ENCODE measurements around the gene TMOD4. TPM values are rescaled to one million over a fixed set of nuclear protein-coding genes. Genes with fewer than 3 reads are reported as not detected.
A peak's percentile ranks its signal among the peaks of the same experiment; 100 is the strongest.

The TMOD4 gene
- total and polyA plus RNA-seq, 9 of the 15 experiments (the other 6 are each of a cell fraction or from before 2014, with no cell fraction given): 0.18 to 1.8 (median 1.1) TPM; not detected in 1

DNA sequence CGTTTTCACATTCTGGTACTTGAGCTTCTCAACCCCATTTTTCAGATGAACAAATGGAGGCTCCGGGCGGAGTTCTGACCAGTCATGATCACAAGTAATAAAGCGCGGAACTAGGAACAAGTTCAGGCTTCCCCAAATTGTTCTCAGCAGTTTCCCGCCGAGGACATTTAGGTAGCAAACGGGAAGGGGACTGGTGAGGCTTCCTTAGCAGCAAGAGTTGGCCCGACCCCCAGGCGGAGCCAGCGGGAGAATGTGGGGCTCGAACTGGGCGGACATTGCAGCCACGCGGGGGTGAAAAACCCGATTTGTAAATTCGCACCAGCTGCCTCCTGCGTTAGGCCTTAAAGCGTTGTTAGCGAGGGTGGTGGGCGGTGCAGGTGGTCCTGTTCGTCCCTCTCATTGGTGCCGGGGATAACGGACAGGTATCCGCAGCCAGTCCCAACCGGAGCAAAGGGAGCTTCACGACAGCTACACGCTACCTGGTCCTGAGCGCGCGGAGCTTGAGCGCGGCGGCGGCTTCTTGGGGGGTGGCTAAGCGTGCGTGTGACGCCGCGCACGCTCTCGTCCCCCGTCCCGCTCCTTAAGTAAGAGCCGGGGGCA, 44.7 kb downstream of the TMOD4 start:
- intact Hi-C loops (cut with micrococcal nuclease): no loop called here
- H3K9me1 ChIP-seq (ENCODE audit: control insufficient read depth, insufficient read depth, low read length): no peaks in the 10 kb centered on the region
- H2AFZ ChIP-seq (ENCODE audit: low read depth, low read length): no peak overlapping the region
- no peaks in the 10 kb centered on the region for H3K36me3 ChIP-seq (ENCODE audit: control insufficient read depth, insufficient read depth, low read length)
- no peaks in the 10 kb centered on the region for H4K20me1 ChIP-seq (replicated peaks; ENCODE audit: control insufficient read depth, insufficient read depth, low read length)
- ChIA-PET POLR2A (interaction anchor here (0.7 to 1.7 kb wide), 5 partner anchors 11 to 61 kb away, joined by 3 to 6 read pairs (median 3); no protein-coding TSS in a partner anchor), CTCF (ENCODE audit: low intra/inter-chr PET ratio) (no interaction called here)
- WGBS (ENCODE audit: insufficient coverage, low coverage, missing lambda C conversion rate): 87% methylated on average over 44 of the region's 45 CpGs
- H3K27ac ChIP-seq (ENCODE audit: extremely low read depth, low read depth, low read length): no peak overlapping the region
- no peak overlapping the region for H3K4me2 ChIP-seq (ENCODE audit: insufficient read depth, low read length)
- peaks cover 0 to 20% of the 10 kb centered on the region in 2 experiments; a peak in 3 of 5 replicates for H3K4me1 ChIP-seq (replicated peaks in 1 of 2; ENCODE audit: control insufficient read depth in 2 of 2, insufficient read depth in 2 of 2, low read length in 2 of 2)
- no peak overlapping the region for H3K9ac ChIP-seq (ENCODE audit: insufficient read depth in 1 of 2, low read depth in 2 of 2, low read length in 2 of 2)
- FAIRE-seq (no peak), ATAC-seq (no peak), DNase-seq (ENCODE audit: extremely low read depth in 1 of 4, low spot score in 3 of 4) (peak in 3 of 4 experiments; percentile 5 to 13 (median 10))
- H3K4me3 ChIP-seq: no peak overlapping the region
- H3K9me3 ChIP-seq (replicated peaks; ENCODE audit: control insufficient read depth, insufficient read depth, low read depth, low read length): no peaks in the 10 kb centered on the region
- in situ Hi-C loops (cut with MboI): no loop called here
- no TSS peak for BruUV-seq (replicated peaks)
- H3K79me2 ChIP-seq (ENCODE audit: control insufficient read depth, insufficient read depth, low read length): no peaks in the 10 kb centered on the region
- no peaks in the 10 kb centered on the region for H3K27me3 ChIP-seq (ENCODE audit: control insufficient read depth in 2 of 2, insufficient read depth in 2 of 2, low read length in 2 of 2)
- TF ChIP-seq HNRNPLL (IDR thresholded peaks at IDR 0.05; ENCODE audit: low read depth, low read length, poor library complexity, severe bottlenecking) (no peak), HMGN3 (IDR thresholded peaks at IDR 0.05; ENCODE audit: borderline replicate concordance, extremely low read depth, insufficient read length, low read depth, low read length) (no peak), POU5F1 (IDR thresholded peaks at IDR 0.05; ENCODE audit: borderline replicate concordance, low read depth, low read length, partially characterized antibody) (no peak), POLR2G (IDR thresholded peaks at IDR 0.05; ENCODE audit: low read depth, low read length) (0 out of 2 replicates have a peak, but pooled peaks have one; percentile 17), RBBP5 (IDR thresholded peaks at IDR 0.05; ENCODE audit: borderline replicate concordance, insufficient read depth, low read length, poor library complexity, severe bottlenecking) (no peak), SNIP1 (IDR thresholded peaks at IDR 0.05; ENCODE audit: low read depth) (no peak), ZFX (CRISPR knock-in tag; IDR thresholded peaks at IDR 0.05) (no peak)
- TF ChIP-seq, protein P1, sequence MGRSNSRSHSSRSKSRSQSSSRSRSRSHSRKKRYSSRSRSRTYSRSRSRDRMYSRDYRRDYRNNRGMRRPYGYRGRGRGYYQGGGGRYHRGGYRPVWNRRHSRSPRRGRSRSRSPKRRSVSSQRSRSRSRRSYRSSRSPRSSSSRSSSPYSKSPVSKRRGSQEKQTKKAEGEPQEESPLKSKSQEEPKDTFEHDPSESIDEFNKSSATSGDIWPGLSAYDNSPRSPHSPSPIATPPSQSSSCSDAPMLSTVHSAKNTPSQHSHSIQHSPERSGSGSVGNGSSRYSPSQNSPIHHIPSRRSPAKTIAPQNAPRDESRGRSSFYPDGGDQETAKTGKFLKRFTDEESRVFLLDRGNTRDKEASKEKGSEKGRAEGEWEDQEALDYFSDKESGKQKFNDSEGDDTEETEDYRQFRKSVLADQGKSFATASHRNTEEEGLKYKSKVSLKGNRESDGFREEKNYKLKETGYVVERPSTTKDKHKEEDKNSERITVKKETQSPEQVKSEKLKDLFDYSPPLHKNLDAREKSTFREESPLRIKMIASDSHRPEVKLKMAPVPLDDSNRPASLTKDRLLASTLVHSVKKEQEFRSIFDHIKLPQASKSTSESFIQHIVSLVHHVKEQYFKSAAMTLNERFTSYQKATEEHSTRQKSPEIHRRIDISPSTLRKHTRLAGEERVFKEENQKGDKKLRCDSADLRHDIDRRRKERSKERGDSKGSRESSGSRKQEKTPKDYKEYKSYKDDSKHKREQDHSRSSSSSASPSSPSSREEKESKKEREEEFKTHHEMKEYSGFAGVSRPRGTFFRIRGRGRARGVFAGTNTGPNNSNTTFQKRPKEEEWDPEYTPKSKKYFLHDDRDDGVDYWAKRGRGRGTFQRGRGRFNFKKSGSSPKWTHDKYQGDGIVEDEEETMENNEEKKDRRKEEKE (IDR thresholded peaks at IDR 0.05; ENCODE audit: borderline replicate concordance in 1 of 2, control insufficient read depth in 1 of 2, low read depth in 2 of 2, low read length in 1 of 2): no peak
- TF ChIP-seq, protein P2, sequence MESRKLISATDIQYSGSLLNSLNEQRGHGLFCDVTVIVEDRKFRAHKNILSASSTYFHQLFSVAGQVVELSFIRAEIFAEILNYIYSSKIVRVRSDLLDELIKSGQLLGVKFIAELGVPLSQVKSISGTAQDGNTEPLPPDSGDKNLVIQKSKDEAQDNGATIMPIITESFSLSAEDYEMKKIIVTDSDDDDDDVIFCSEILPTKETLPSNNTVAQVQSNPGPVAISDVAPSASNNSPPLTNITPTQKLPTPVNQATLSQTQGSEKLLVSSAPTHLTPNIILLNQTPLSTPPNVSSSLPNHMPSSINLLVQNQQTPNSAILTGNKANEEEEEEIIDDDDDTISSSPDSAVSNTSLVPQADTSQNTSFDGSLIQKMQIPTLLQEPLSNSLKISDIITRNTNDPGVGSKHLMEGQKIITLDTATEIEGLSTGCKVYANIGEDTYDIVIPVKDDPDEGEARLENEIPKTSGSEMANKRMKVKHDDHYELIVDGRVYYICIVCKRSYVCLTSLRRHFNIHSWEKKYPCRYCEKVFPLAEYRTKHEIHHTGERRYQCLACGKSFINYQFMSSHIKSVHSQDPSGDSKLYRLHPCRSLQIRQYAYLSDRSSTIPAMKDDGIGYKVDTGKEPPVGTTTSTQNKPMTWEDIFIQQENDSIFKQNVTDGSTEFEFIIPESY (CRISPR knock-in tag; IDR thresholded peaks at IDR 0.05): peak; percentile 70
- TF ChIP-seq, protein P3, sequence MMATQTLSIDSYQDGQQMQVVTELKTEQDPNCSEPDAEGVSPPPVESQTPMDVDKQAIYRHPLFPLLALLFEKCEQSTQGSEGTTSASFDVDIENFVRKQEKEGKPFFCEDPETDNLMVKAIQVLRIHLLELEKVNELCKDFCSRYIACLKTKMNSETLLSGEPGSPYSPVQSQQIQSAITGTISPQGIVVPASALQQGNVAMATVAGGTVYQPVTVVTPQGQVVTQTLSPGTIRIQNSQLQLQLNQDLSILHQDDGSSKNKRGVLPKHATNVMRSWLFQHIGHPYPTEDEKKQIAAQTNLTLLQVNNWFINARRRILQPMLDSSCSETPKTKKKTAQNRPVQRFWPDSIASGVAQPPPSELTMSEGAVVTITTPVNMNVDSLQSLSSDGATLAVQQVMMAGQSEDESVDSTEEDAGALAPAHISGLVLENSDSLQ (IDR thresholded peaks at IDR 0.05): 0 out of 2 replicates have a peak, but pooled peaks have one; percentile 20
- TF ChIP-seq, protein P4, sequence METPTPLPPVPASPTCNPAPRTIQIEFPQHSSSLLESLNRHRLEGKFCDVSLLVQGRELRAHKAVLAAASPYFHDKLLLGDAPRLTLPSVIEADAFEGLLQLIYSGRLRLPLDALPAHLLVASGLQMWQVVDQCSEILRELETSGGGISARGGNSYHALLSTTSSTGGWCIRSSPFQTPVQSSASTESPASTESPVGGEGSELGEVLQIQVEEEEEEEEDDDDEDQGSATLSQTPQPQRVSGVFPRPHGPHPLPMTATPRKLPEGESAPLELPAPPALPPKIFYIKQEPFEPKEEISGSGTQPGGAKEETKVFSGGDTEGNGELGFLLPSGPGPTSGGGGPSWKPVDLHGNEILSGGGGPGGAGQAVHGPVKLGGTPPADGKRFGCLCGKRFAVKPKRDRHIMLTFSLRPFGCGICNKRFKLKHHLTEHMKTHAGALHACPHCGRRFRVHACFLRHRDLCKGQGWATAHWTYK (CRISPR knock-in tag; IDR thresholded peaks at IDR 0.05): no peak
